Lung (tissue), 12 donors: ENCODE measurements around the gene VWF. TPM values are rescaled to one million over a fixed set of nuclear protein-coding genes. Genes with fewer than 3 reads are reported as not detected.

ENCODE experiments used
- ATAC-seq: fragments of 200-7000 bp; cut with Tn5 transposase; one replicate; pipeline ENCODE4 v1.9.1; 2020; ENCODE audit warnings: moderate number of reproducible peaks; ENCODE audit not compliant: insufficient read depth, low FRiP score
- DNase-seq, 3 donors: peaks; one replicate each; pipeline ENCODE4 v3.0.0-alpha.2; 2013 to 2017
- H3K27ac ChIP-seq, 2 donors: one replicate each; pipeline ENCODE4 v1.5.1; 2013; ENCODE audit warnings: mild to moderate bottlenecking in 2 of 2, moderate library complexity in 2 of 2, control low read depth in 1 of 2, inconsistent platforms in 1 of 2, low read depth in 1 of 2, low read length in 1 of 2
- H3K27me3 ChIP-seq, 3 donors: one replicate each; pipeline ENCODE4 v1.5.1; 2013; ENCODE audit warnings: low read length in 2 of 3; ENCODE audit not compliant: control insufficient read depth in 3 of 3, insufficient read depth in 3 of 3
- H3K36me3 ChIP-seq, 4 donors: one replicate each; pipeline ENCODE4 v1.5.1; 2013; ENCODE audit warnings: low read length in 4 of 4, mild to moderate bottlenecking in 1 of 4, moderate library complexity in 1 of 4; ENCODE audit not compliant: control insufficient read depth in 4 of 4, insufficient read depth in 4 of 4
- H3K4me1 ChIP-seq, 5 donors: one replicate each; pipeline ENCODE4 v1.5.1; 2013; ENCODE audit warnings: low read length in 5 of 5, mild to moderate bottlenecking in 2 of 5, moderate library complexity in 1 of 5; ENCODE audit not compliant: control insufficient read depth in 5 of 5, insufficient read depth in 5 of 5
- H3K4me3 ChIP-seq: one replicate; pipeline ENCODE4 v1.5.1; 2013; ENCODE audit warnings: mild to moderate bottlenecking, control low read depth, moderate library complexity
- H3K9ac ChIP-seq, 2 donors: one replicate each; pipeline ENCODE4 v1.5.1; 2013; ENCODE audit warnings: low read length in 2 of 2, control low read depth in 1 of 2; ENCODE audit not compliant: insufficient read depth in 1 of 2
- H3K9me3 ChIP-seq, 4 donors: one replicate each; pipeline ENCODE4 v1.5.1; 2013; ENCODE audit warnings: low read length in 3 of 4, mild to moderate bottlenecking in 1 of 4, moderate library complexity in 1 of 4; ENCODE audit not compliant: control insufficient read depth in 4 of 4, insufficient read depth in 3 of 4
- WGBS, 2 donors: extraction: QIAGEN DNeasy Blood & Tissue Kit; methylation state at CpG; one replicate each; pipeline ENCODE4 v1.1.7; 2013; 5-methylcytosine and 5-hydroxymethylcytosine counted together
- polyA plus RNA-seq, 2 donors: library from polyadenylated mRNA; stranded (reverse); fragments of 200-250 nt; gene quantifications; one replicate each; pipeline ENCODE4 v1.2.1, GENCODE V29; 2013
- total RNA-seq, 2 donors: library from RNA; depleted of rRNA in 1 of 2; stranded (reverse); fragments of >200 nt in 1 of 2; gene quantifications; one replicate each; pipeline ENCODE4 v1.2.1, GENCODE V29; 2014 to 2021
- TF ChIP-seq, protein P1 (sequence below): IDR thresholded peaks from 2 replicates; pipeline ENCODE4 v1.5.1; 2012; ENCODE audit warnings: mild to moderate bottlenecking; ENCODE audit errors: control extremely low read depth, extremely low read depth
- donor health status: control.
- donor health status: control.
- donor health status: Bipolar disorder and iron deficiency.
- donor health status: healthy.
- donor health status: DM: yes; HTN: yes; CAD: no.

Gene VWF
- total and polyA plus RNA-seq, 4 donors = 65.6 to 285 (median 249) TPM

DNA sequence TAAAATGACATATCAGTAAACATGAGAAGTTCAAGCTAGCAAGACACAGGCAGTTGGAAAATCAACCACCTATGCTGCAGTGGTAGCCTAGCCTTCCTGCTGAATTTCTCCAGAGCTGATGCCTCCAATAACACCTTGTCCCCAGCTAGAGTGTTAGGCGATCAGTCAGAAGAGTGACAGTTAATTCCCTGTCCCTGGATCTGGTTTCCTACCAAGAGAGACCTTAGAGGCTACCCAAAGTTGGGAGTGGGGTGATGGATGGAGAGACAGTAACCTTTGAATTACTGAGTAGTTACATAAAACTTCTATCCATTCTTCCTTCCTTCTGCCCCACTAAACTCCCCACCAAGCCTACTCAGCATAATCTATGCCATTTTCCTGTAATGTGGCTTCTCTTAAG lies 177.5 kb downstream of the VWF start:
- H3K27me3 ChIP-seq = peaks cover 0 to 50% (median 35%) of the 10 kb centered on the region in 3 donors
- H3K27ac ChIP-seq = no peak overlapping the region
- H3K9ac ChIP-seq = no peak overlapping the region
- H3K9me3 ChIP-seq = peaks cover 0 to 4% (median 0%) of the 10 kb centered on the region in 4 donors
- H3K4me3 ChIP-seq = no peak overlapping the region
- ATAC-seq (no peak), DNase-seq (no peak)
- 81 to 88% methylated on average over 1 of the region's 1 CpG for WGBS, 2 donors
- TF ChIP-seq, protein P1, sequence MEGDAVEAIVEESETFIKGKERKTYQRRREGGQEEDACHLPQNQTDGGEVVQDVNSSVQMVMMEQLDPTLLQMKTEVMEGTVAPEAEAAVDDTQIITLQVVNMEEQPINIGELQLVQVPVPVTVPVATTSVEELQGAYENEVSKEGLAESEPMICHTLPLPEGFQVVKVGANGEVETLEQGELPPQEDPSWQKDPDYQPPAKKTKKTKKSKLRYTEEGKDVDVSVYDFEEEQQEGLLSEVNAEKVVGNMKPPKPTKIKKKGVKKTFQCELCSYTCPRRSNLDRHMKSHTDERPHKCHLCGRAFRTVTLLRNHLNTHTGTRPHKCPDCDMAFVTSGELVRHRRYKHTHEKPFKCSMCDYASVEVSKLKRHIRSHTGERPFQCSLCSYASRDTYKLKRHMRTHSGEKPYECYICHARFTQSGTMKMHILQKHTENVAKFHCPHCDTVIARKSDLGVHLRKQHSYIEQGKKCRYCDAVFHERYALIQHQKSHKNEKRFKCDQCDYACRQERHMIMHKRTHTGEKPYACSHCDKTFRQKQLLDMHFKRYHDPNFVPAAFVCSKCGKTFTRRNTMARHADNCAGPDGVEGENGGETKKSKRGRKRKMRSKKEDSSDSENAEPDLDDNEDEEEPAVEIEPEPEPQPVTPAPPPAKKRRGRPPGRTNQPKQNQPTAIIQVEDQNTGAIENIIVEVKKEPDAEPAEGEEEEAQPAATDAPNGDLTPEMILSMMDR = no peak
- peaks cover 0 to 3% (median 0%) of the 10 kb centered on the region in 4 donors for H3K36me3 ChIP-seq
- peaks cover 0 to 6% (median 3%) of the 10 kb centered on the region in 5 donors for H3K4me1 ChIP-seq

DNA sequence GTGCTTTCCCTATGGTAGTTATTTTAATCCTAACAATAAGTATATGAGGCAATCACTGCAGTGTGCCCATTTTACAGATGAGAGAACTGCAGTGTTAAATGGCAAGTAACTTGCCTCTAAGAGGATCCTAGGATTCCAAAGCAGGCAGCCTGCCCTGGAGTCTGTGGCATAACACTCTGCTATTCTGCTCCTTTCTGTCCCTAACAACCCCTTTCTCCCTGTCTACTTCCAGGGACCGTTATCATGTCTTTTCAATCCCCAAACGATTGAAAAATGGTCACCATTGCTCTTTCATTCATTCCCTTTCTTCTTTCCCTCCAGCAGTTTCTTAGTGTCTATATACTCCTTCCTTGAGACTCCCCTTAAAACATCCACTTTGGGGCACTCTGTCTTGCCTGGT lies 178.1 kb downstream of the VWF start:
- ATAC-seq = no peak
- peaks cover 0 to 3% (median 0%) of the 10 kb centered on the region in 4 donors for H3K36me3 ChIP-seq
- TF ChIP-seq, protein P1 = no peak
- DNase-seq = no peak
- WGBS, 2 donors = 82 to 95% methylated on average over 2 of the region's 2 CpGs
- H3K9ac ChIP-seq = no peak overlapping the region
- no peak overlapping the region for H3K4me3 ChIP-seq
- peaks cover 0 to 6% (median 3%) of the 10 kb centered on the region in 5 donors for H3K4me1 ChIP-seq
- H3K27me3 ChIP-seq = peaks cover 0 to 53% (median 39%) of the 10 kb centered on the region in 3 donors
- H3K27ac ChIP-seq = no peak overlapping the region
- peaks cover 0 to 4% (median 0%) of the 10 kb centered on the region in 4 donors for H3K9me3 ChIP-seq

DNA sequence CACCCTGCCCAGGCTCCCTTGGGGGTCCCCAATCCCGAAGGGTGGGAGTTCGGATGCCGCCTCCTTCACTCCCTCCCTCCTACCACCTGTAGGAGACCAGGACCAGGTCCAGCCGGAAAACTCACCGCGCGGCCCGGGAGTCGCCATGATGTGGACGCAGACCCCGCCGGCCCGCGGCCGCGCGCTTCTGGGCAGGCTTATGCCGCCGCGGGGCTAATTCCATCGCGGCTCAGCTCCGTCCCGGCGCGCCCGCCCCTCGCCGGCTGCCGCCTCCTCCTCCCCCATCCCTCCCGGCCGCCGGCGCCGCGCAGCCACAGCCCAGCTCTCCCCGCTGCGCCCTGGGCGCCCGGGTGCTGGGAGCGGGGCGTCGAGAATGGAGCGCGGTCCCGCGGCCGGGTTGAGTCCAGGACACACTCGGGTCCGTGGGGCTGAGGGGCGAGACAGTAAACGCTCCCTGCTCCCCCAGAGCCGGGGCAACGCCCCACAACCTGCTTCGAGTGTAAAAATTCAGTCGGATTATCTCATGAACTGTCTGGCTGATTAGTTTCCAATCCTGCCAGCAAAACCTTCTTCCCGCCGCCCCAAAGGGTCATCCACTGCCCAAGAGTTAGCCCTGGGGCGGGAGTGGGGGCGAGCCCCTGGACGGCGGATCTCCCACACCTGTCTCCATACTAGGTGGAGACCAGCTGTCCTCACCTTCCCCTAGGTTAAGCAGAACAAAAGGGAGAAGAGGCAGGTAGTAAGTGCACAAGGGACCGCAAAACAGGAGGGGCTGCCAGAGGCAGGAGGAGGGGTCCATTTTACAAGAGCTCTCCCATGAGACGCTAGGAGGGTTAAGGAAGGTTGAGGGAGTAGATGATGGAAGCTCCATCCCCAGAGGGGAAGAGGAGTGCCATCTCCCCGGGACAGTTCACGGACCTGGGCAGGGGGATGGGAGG lies 179.1 kb downstream of the VWF start, which contains the start of gene ANO2:
ANO2 (minus strand) TSS at position 189 of the 938 bp plus-strand sequence; CDS start at position 147, 42 bp downstream.
- TF ChIP-seq, protein P1 = no peak
- DNase-seq (peak; percentile 43 to 73 (median 63)), ATAC-seq (peak; percentile 6)
- Histone ChIP-seq H3K27me3 (peaks cover 0 to 53% (median 39%) of the 10 kb centered on the region in 3 donors), H3K36me3 (peaks cover 0 to 3% (median under 1%) of the 10 kb centered on the region in 4 donors), H3K9ac (no peak within 1 kb of the TSS), H3K27ac (no peak within 1 kb of the TSS), H3K4me3 (no peak within 1 kb of the TSS), H3K9me3 (peaks cover 0 to 5% (median 0%) of the 10 kb centered on the region in 4 donors), H3K4me1 (peaks cover 0 to 6% (median 3%) of the 10 kb centered on the region in 5 donors)
- WGBS, 2 donors = 17 to 24% methylated on average over 62 to 66 of the region's 66 CpGs
